H9 (cell line): Measurements from ENCODE around the gene VPS13C. TPM values are rescaled to one million over a fixed set of nuclear protein-coding genes. Genes with fewer than 3 reads are reported as not detected.

Experiments
- DNase-seq: peaks from one replicate; pipeline ENCODE4 v3.0.0-alpha.2; 2017
- H2AFZ ChIP-seq: one replicate; pipeline ENCODE4 v1.6.1; 2013; ENCODE audit warnings: mild to moderate bottlenecking, low read length, control low read depth, moderate library complexity
- H2AK5ac ChIP-seq: 2 replicates; pipeline ENCODE4 v1.6.1; 2013; ENCODE audit warnings: low read length, control low read depth, mixed read lengths; ENCODE audit not compliant: insufficient read length
- H2BK120ac ChIP-seq: one replicate; pipeline ENCODE4 v1.6.1; 2013; ENCODE audit warnings: low read depth, mild to moderate bottlenecking, low read length, control low read depth, inconsistent platforms; ENCODE audit not compliant: poor library complexity, severe bottlenecking
- H2BK12ac ChIP-seq: 2 replicates; pipeline ENCODE4 v1.6.1; 2013; ENCODE audit warnings: low read length, control low read depth, mixed read lengths, low read depth; ENCODE audit not compliant: insufficient read length
- H2BK15ac ChIP-seq: 2 replicates; pipeline ENCODE4 v1.6.1; 2013; ENCODE audit warnings: low read depth, low read length, control low read depth
- H2BK20ac ChIP-seq: one replicate; pipeline ENCODE4 v1.6.1; 2013; ENCODE audit warnings: low read depth, mild to moderate bottlenecking, low read length, control low read depth, inconsistent platforms; ENCODE audit not compliant: poor library complexity, severe bottlenecking
- H2BK5ac ChIP-seq: 2 replicates; pipeline ENCODE4 v1.6.1; 2013; ENCODE audit warnings: low read length, control low read depth, mixed read lengths; ENCODE audit not compliant: insufficient read length
- H3K14ac ChIP-seq: 2 replicates; pipeline ENCODE4 v1.6.1; 2013; ENCODE audit warnings: low read length, control low read depth; ENCODE audit not compliant: insufficient read depth
- H3K18ac ChIP-seq: 2 replicates; pipeline ENCODE4 v1.6.1; 2013; ENCODE audit warnings: low read depth, mild to moderate bottlenecking, mixed read lengths, low read length, control low read depth; ENCODE audit not compliant: insufficient read length
- H3K23ac ChIP-seq: 2 replicates; pipeline ENCODE4 v1.6.1; 2013; ENCODE audit warnings: low read length, control low read depth, mixed read lengths, low read depth; ENCODE audit not compliant: insufficient read length
- H3K23me2 ChIP-seq: 2 replicates; pipeline ENCODE4 v1.6.1; 2013; ENCODE audit warnings: low read depth, mild to moderate bottlenecking, mixed read lengths, low read length, control low read depth; ENCODE audit not compliant: insufficient read length, poor library complexity, severe bottlenecking
- H3K27ac ChIP-seq: 2 replicates; pipeline ENCODE4 v1.5.1; 2013; ENCODE audit warnings: low read length, control low read depth, mixed read lengths, low read depth; ENCODE audit not compliant: insufficient read length
- H3K27me3 ChIP-seq: 2 replicates; pipeline ENCODE4 v1.6.1; 2013; ENCODE audit warnings: low read length, control low read depth, inconsistent platforms; ENCODE audit not compliant: insufficient read depth
- H3K4ac ChIP-seq: 2 replicates; pipeline ENCODE4 v1.6.1; 2013; ENCODE audit warnings: low read depth, mild to moderate bottlenecking, control low read depth, inconsistent platforms, low read length, moderate library complexity
- H3K4me1 ChIP-seq: 2 replicates; pipeline ENCODE4 v1.6.1; 2013; ENCODE audit warnings: low read length, control low read depth, inconsistent platforms; ENCODE audit not compliant: insufficient read depth
- H3K4me2 ChIP-seq: 2 replicates; pipeline ENCODE4 v1.6.1; 2013; ENCODE audit warnings: low read length, control low read depth, mixed read lengths; ENCODE audit not compliant: insufficient read length, insufficient read depth
- H3K56ac ChIP-seq: 2 replicates; pipeline ENCODE4 v1.6.1; 2013; ENCODE audit warnings: low read depth, mild to moderate bottlenecking, mixed read lengths, low read length, control low read depth; ENCODE audit not compliant: insufficient read length
- H3K79me1 ChIP-seq: 2 replicates; pipeline ENCODE4 v1.6.1; 2013; ENCODE audit warnings: low read depth, mild to moderate bottlenecking, moderate library complexity, low read length, control low read depth, inconsistent platforms; ENCODE audit not compliant: insufficient read depth, poor library complexity, severe bottlenecking
- H3K79me2 ChIP-seq: 2 replicates; pipeline ENCODE4 v1.6.1; 2013; ENCODE audit warnings: low read length, control low read depth, inconsistent platforms; ENCODE audit not compliant: insufficient read depth
- H3K9ac ChIP-seq: 2 replicates; pipeline ENCODE4 v1.6.1; 2013; ENCODE audit warnings: low read length, control low read depth, mixed read lengths; ENCODE audit not compliant: insufficient read length; ENCODE audit errors: extremely low read depth
- H3K9me3 ChIP-seq: one replicate; pipeline ENCODE4 v1.6.1; 2013; ENCODE audit warnings: low read depth, low read length, inconsistent platforms; ENCODE audit not compliant: control insufficient read depth
- H3T11ph ChIP-seq: one replicate; pipeline ENCODE4 v1.6.1; 2013; ENCODE audit warnings: mild to moderate bottlenecking, low read length, control low read depth, inconsistent platforms
- H4K20me1 ChIP-seq: one replicate; pipeline ENCODE4 v1.6.1; 2013; ENCODE audit not compliant: control insufficient read depth, insufficient read length, insufficient read depth
- H4K5ac ChIP-seq: 2 replicates; pipeline ENCODE4 v1.6.1; 2013; ENCODE audit warnings: low read depth, mild to moderate bottlenecking, mixed read lengths, low read length, control low read depth; ENCODE audit not compliant: insufficient read length
- H4K8ac ChIP-seq: replicated peaks from 2 replicates; pipeline ENCODE4 v1.6.1; 2013; ENCODE audit warnings: low read length, control low read depth, mixed read lengths, low read depth; ENCODE audit not compliant: insufficient read length
- H4K91ac ChIP-seq: 2 replicates; pipeline ENCODE4 v1.6.1; 2013; ENCODE audit warnings: low read depth, mild to moderate bottlenecking, moderate library complexity, mixed read lengths, low read length, control low read depth; ENCODE audit not compliant: insufficient read length
- H3K27ac Mint-ChIP-seq, 3 experiments: 2 replicates in 2 of 3; 3 replicates in 1 of 3; pipeline ENCODE4 v1.8.0; 2020 to 2021; ENCODE audit warnings: mixed read lengths in 3 of 3, mild to moderate bottlenecking in 1 of 3, moderate library complexity in 1 of 3
- H3K27me3 Mint-ChIP-seq: 2 replicates; pipeline ENCODE4 v1.8.0; 2021; ENCODE audit warnings: low read depth, mild to moderate bottlenecking, moderate library complexity, mixed read lengths
- H3K36me3 Mint-ChIP-seq, 3 experiments: 2 replicates in 2 of 3; 3 replicates in 1 of 3; pipeline ENCODE4 v1.8.0; 2020 to 2021; ENCODE audit warnings: low read depth in 3 of 3, mixed read lengths in 3 of 3; ENCODE audit not compliant: insufficient read depth in 1 of 3
- H3K4me1 Mint-ChIP-seq, 2 experiments: 2 replicates each; pipeline ENCODE4 v1.8.0; 2020; ENCODE audit warnings: mixed read lengths in 2 of 2
- H3K4me3 Mint-ChIP-seq, 2 experiments: 2 replicates in 1 of 2; 3 replicates in 1 of 2; pipeline ENCODE4 v1.8.0; 2020 to 2021; ENCODE audit warnings: mild to moderate bottlenecking in 2 of 2, mixed read lengths in 2 of 2, moderate library complexity in 1 of 2
- H3K9me3 Mint-ChIP-seq, 2 experiments: 2 replicates in 1 of 2; 3 replicates in 1 of 2; pipeline ENCODE4 v1.8.0; 2020; ENCODE audit warnings: mild to moderate bottlenecking in 2 of 2, mixed read lengths in 2 of 2, moderate library complexity in 1 of 2
- WGBS: extraction: QIAGEN DNeasy Blood & Tissue Kit; methylation state at CpG from one replicate; pipeline ENCODE4 v1.1.7; 2013; ENCODE audit warnings: missing lambda C conversion rate, low lambda C conversion rate, mixed read lengths; ENCODE audit not compliant: insufficient read length; ENCODE audit errors: extremely low coverage; 5-methylcytosine and 5-hydroxymethylcytosine counted together
- total RNA-seq: library from RNA; stranded (reverse); gene quantifications from 2 replicates; pipeline ENCODE4 v1.2.1, GENCODE V29; 2021
- TF ChIP-seq, protein P1 (sequence below): fragments of 200-600 bp; sonication (generic); conservative IDR thresholded peaks from 3 replicates; pipeline ENCODE4 v1.8.0; 2021; ENCODE audit warnings: antibody characterized with exemption, mild to moderate bottlenecking

VPS13C gene
- total RNA-seq, 1 experiment from 2014 or later: 14.2 TPM

DNA sequence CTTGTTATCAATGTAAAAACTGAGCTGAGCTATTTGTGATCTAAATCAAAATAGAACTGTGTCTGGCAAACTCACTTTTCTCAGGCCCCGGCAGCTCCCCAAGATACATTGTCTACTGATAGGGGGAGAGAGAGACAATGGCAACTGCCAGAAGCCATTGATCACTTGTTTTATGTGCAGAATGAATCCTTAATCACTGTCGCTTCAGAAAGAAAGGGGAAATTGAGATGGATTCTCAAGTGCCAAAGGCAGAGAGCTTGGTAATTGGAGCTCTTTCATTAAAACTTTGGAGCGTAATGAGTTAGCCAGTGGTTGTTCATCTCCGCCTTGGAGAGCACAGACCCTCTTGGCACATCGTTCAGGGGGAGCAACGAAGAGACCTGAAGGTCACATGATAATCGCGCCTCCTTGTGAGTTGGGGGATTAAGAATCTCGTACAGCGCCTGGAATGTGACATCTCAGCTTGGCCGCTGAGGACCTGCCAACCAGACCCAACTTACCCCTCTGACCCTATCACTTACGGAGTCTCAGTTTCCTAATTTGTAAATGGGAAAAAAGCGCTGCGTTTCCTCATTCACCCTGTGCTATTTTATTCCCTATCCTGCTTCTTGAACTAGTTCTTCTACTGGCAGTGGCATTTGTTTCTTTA is 252.8 kb downstream of the VPS13C start:
- no peak overlapping the region for H4K8ac ChIP-seq
- H3K27me3 Mint-ChIP-seq: no peaks in the 10 kb centered on the region
- no peak overlapping the region for H2BK15ac ChIP-seq
- H3K14ac ChIP-seq: no peak overlapping the region
- no peak overlapping the region for H3T11ph ChIP-seq
- H3K27me3 ChIP-seq: no peaks in the 10 kb centered on the region
- H4K91ac ChIP-seq: no peak overlapping the region
- H3K4me1 Mint-ChIP-seq: 0 out of 4 replicates have a peak, but pooled peaks cover 0 to 5% of the 10 kb centered on the region in 2 experiments
- no peaks in the 10 kb centered on the region for H3K79me2 ChIP-seq
- H4K5ac ChIP-seq: no peak overlapping the region
- WGBS: no CpG with 5 or more reads among the region's 14 CpGs
- H3K4ac ChIP-seq: no peak overlapping the region
- DNase-seq: no peak
- H2AFZ ChIP-seq: no peak overlapping the region
- H3K27ac Mint-ChIP-seq: no peak overlapping the region
- H2BK12ac ChIP-seq: no peak overlapping the region
- no peaks in the 10 kb centered on the region for H3K23me2 ChIP-seq
- H3K4me2 ChIP-seq: no peak overlapping the region
- no peak overlapping the region for H2BK20ac ChIP-seq
- H3K23ac ChIP-seq: no peak overlapping the region
- no peak overlapping the region for H3K18ac ChIP-seq
- H2BK5ac ChIP-seq: no peak overlapping the region
- no peaks in the 10 kb centered on the region; the same call in 1 of the 2 replicates for H3K4me1 ChIP-seq
- TF ChIP-seq, protein P1, sequence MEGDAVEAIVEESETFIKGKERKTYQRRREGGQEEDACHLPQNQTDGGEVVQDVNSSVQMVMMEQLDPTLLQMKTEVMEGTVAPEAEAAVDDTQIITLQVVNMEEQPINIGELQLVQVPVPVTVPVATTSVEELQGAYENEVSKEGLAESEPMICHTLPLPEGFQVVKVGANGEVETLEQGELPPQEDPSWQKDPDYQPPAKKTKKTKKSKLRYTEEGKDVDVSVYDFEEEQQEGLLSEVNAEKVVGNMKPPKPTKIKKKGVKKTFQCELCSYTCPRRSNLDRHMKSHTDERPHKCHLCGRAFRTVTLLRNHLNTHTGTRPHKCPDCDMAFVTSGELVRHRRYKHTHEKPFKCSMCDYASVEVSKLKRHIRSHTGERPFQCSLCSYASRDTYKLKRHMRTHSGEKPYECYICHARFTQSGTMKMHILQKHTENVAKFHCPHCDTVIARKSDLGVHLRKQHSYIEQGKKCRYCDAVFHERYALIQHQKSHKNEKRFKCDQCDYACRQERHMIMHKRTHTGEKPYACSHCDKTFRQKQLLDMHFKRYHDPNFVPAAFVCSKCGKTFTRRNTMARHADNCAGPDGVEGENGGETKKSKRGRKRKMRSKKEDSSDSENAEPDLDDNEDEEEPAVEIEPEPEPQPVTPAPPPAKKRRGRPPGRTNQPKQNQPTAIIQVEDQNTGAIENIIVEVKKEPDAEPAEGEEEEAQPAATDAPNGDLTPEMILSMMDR: no peak
- H3K4me3 Mint-ChIP-seq: no peak overlapping the region
- no peak overlapping the region for H3K27ac ChIP-seq
- no peak overlapping the region for H3K56ac ChIP-seq
- H4K20me1 ChIP-seq: no peaks in the 10 kb centered on the region
- no peaks in the 10 kb centered on the region for H3K36me3 Mint-ChIP-seq
- no peaks in the 10 kb centered on the region for H3K79me1 ChIP-seq
- no peak overlapping the region for H2AK5ac ChIP-seq
- H3K9ac ChIP-seq: no peak overlapping the region
- H2BK120ac ChIP-seq: no peak overlapping the region
- no peaks in the 10 kb centered on the region for H3K9me3 Mint-ChIP-seq
- H3K9me3 ChIP-seq: no peaks in the 10 kb centered on the region

Other genes with a start within 250 kb of the VPS13C start
- gene C2CD4A, start 6.5 kb upstream of the VPS13C start, total RNA-seq: not detected in 2 replicates
- 0.13 and 0.22 TPM in 2 replicates for gene C2CD4B, start 104.8 kb upstream of the VPS13C start, total RNA-seq